Measurements from ENCODE around the gene CIBAR2.

DNA sequence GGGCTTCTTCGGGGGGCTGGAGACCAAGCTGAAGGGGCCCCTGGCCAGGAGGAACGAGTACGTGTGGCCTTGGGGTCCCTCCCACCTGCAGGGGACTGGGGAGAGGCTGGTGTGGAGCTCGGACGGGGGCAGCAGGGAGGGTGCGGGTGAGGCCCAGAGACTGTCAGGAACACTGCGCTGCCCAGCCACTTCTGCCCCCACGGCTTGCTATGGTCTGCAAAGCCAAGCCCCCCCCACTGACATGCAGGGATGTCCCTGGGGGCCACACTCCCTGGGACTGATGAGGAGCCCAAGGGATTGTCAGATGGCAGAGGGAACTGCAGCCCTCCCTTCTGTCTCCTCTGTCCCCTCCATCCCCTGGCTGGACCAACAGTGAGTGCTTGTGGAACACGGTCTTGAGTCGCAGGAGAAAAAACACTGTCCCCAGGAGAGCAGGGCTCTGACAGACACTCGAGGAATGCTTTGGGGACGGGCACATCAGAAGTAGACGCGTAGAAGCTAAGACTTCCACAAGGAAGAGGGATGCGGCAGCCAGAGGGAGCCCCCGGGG lies 34.6 kb downstream of the CIBAR2 start:
- TF ChIP-seq, protein P1, sequence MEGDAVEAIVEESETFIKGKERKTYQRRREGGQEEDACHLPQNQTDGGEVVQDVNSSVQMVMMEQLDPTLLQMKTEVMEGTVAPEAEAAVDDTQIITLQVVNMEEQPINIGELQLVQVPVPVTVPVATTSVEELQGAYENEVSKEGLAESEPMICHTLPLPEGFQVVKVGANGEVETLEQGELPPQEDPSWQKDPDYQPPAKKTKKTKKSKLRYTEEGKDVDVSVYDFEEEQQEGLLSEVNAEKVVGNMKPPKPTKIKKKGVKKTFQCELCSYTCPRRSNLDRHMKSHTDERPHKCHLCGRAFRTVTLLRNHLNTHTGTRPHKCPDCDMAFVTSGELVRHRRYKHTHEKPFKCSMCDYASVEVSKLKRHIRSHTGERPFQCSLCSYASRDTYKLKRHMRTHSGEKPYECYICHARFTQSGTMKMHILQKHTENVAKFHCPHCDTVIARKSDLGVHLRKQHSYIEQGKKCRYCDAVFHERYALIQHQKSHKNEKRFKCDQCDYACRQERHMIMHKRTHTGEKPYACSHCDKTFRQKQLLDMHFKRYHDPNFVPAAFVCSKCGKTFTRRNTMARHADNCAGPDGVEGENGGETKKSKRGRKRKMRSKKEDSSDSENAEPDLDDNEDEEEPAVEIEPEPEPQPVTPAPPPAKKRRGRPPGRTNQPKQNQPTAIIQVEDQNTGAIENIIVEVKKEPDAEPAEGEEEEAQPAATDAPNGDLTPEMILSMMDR (IDR thresholded peaks at IDR 0.05 in 8 of 11, conservative IDR thresholded peaks at IDR 0.05 in 3 of 11): no peak
- TF ChIP-seq POLR2A (IDR thresholded peaks at IDR 0.05): no peak
